DOHH2 (cell line): ENCODE data around the gene KIAA0930.

ENCODE experiments used
- H3F3A ChIP-seq: fragments of 200-600 bp; sonication (generic), shearing (Covaris generic); 2 replicates; pipeline ENCODE4 v1.6.0; 2016; ENCODE audit warnings: antibody characterized with exemption, mild to moderate bottlenecking; ENCODE audit not compliant: control insufficient read depth, insufficient read depth
- H3K27ac ChIP-seq: fragments of 200-600 bp; sonication (generic); 2 replicates; pipeline ENCODE4 v1.5.1; 2014; ENCODE audit warnings: low read depth, mild to moderate bottlenecking, low read length, moderate library complexity
- H3K27me3 ChIP-seq: fragments of 200-600 bp; sonication (generic); 2 replicates; pipeline ENCODE4 v1.6.1; 2014; ENCODE audit warnings: mild to moderate bottlenecking, low read length, mixed read lengths; ENCODE audit not compliant: control insufficient read depth
- H3K36me3 ChIP-seq: fragments of 200-600 bp; sonication (generic); 2 replicates; pipeline ENCODE4 v1.6.1; 2014; ENCODE audit warnings: mild to moderate bottlenecking, low read length, moderate library complexity, mixed read lengths; ENCODE audit not compliant: control insufficient read depth
- H3K4me1 ChIP-seq: fragments of 200-600 bp; sonication (generic); 2 replicates; pipeline ENCODE4 v1.6.1; 2014; ENCODE audit warnings: mild to moderate bottlenecking, low read length, mixed read lengths; ENCODE audit not compliant: control insufficient read depth
- H3K4me2 ChIP-seq: fragments of 200-600 bp; sonication (generic); 2 replicates; pipeline ENCODE4 v1.6.0; 2014; ENCODE audit warnings: mild to moderate bottlenecking, low read length, moderate library complexity
- H3K4me3 ChIP-seq: fragments of 200-600 bp; sonication (generic); 2 replicates; pipeline ENCODE4 v1.5.1; 2014; ENCODE audit warnings: mild to moderate bottlenecking, low read length, mixed read lengths
- H3K79me2 ChIP-seq: fragments of 200-600 bp; sonication (generic); 2 replicates; pipeline ENCODE4 v1.6.1; 2014; ENCODE audit warnings: mild to moderate bottlenecking, low read length, mixed read lengths; ENCODE audit not compliant: control insufficient read depth
- H3K9me2 ChIP-seq: fragments of 200-600 bp; sonication (generic); replicated peaks from 2 replicates; pipeline ENCODE4 v1.6.1; 2014; ENCODE audit warnings: mild to moderate bottlenecking, low read length, mixed read lengths; ENCODE audit not compliant: control insufficient read depth
- H3K9me3 ChIP-seq: fragments of 200-600 bp; sonication (generic); 2 replicates; pipeline ENCODE4 v1.6.1; 2014; ENCODE audit warnings: antibody characterized with exemption, low read length, mixed read lengths; ENCODE audit not compliant: control insufficient read depth, insufficient read depth
- H4K20me1 ChIP-seq: fragments of 200-600 bp; sonication (generic); 2 replicates; pipeline ENCODE4 v1.6.0; 2014; ENCODE audit warnings: low read depth, mild to moderate bottlenecking, antibody characterized with exemption, low read length, moderate library complexity; ENCODE audit not compliant: control insufficient read depth, insufficient read depth
- EZH2phosphoT487 ChIP-seq: fragments of 200-600 bp; sonication (generic); IDR thresholded peaks from 2 replicates; pipeline ENCODE4 v1.6.1; 2017; ENCODE audit warnings: borderline replicate concordance, mild to moderate bottlenecking, antibody characterized with exemption, low read length, moderate library complexity, mixed read lengths
- TF ChIP-seq, protein P1 (sequence below): fragments of 200-600 bp; sonication (generic); IDR thresholded peaks from one replicate; pipeline ENCODE4 v1.5.1; 2014; ENCODE audit warnings: antibody characterized with exemption, mild to moderate bottlenecking, low read depth, low read length; ENCODE audit not compliant: poor library complexity, severe bottlenecking

Gene KIAA0930

GRCh38 chr22:45211848-45212247 is 28.8 kb downstream of the KIAA0930 start:
- Histone ChIP-seq H3K9me3 (no peaks in the 10 kb centered on the region), H3F3A (no peaks in the 10 kb centered on the region), H3K4me1 (peaks cover 12% of the 10 kb centered on the region), H3K9me2 (no peaks in the 10 kb centered on the region), H3K79me2 (peaks cover 43% of the 10 kb centered on the region), H3K27me3 (no peaks in the 10 kb centered on the region), H4K20me1 (0 out of 2 replicates have a peak, but pooled peaks cover 5% of the 10 kb centered on the region), H3K27ac (no peak overlapping the region), H3K36me3 (peaks cover 29% of the 10 kb centered on the region), H3K4me3 (no peak overlapping the region), H3K4me2 (no peak overlapping the region)
- TF ChIP-seq, protein P1, sequence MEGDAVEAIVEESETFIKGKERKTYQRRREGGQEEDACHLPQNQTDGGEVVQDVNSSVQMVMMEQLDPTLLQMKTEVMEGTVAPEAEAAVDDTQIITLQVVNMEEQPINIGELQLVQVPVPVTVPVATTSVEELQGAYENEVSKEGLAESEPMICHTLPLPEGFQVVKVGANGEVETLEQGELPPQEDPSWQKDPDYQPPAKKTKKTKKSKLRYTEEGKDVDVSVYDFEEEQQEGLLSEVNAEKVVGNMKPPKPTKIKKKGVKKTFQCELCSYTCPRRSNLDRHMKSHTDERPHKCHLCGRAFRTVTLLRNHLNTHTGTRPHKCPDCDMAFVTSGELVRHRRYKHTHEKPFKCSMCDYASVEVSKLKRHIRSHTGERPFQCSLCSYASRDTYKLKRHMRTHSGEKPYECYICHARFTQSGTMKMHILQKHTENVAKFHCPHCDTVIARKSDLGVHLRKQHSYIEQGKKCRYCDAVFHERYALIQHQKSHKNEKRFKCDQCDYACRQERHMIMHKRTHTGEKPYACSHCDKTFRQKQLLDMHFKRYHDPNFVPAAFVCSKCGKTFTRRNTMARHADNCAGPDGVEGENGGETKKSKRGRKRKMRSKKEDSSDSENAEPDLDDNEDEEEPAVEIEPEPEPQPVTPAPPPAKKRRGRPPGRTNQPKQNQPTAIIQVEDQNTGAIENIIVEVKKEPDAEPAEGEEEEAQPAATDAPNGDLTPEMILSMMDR = no peak
- no peak for TF ChIP-seq EZH2phosphoT487

DNA sequence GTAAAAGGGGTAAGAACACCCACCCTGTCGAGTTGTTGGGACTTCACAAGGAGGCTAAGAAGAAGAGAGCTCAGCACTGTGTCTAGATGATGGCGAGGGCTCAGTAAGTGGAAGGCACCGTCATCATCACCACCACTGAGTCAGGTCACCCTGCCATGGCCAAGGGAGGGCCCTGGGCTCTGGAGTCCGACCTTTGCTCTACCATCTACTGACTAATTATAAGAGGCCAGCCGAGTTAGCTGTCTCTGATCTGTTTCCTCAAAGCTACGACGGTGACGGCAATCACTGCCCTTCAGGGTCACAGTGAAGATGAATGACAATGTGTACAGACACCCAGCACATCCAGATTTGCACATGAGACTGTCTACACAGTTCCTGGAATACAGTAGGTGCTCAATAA is 29.3 kb downstream of the KIAA0930 start:
- no peaks in the 10 kb centered on the region for H3K9me2 ChIP-seq
- no peaks in the 10 kb centered on the region for H3F3A ChIP-seq
- H3K27ac ChIP-seq = no peak overlapping the region
- peaks cover 29% of the 10 kb centered on the region for H3K36me3 ChIP-seq
- peaks cover 12% of the 10 kb centered on the region for H3K4me1 ChIP-seq
- H3K9me3 ChIP-seq = no peaks in the 10 kb centered on the region
- no peaks in the 10 kb centered on the region for H3K27me3 ChIP-seq
- no peak overlapping the region for H3K4me2 ChIP-seq
- peaks cover 39% of the 10 kb centered on the region for H3K79me2 ChIP-seq
- H4K20me1 ChIP-seq = 0 out of 2 replicates have a peak, but pooled peaks cover 5% of the 10 kb centered on the region
- H3K4me3 ChIP-seq = no peak overlapping the region
- no peak for TF ChIP-seq EZH2phosphoT487
- TF ChIP-seq, protein P1 = no peak

GRCh38 chr22:45210991-45211390 is 29.7 kb downstream of the KIAA0930 start:
- no peak overlapping the region for H3K4me3 ChIP-seq
- H3K9me3 ChIP-seq = no peaks in the 10 kb centered on the region
- H3K4me1 ChIP-seq = peaks cover 12% of the 10 kb centered on the region
- peaks cover 29% of the 10 kb centered on the region for H3K36me3 ChIP-seq
- no peaks in the 10 kb centered on the region for H3K9me2 ChIP-seq
- no peaks in the 10 kb centered on the region for H3K27me3 ChIP-seq
- no peak overlapping the region for H3K4me2 ChIP-seq
- peaks cover 35% of the 10 kb centered on the region for H3K79me2 ChIP-seq
- no peaks in the 10 kb centered on the region for H3F3A ChIP-seq
- H3K27ac ChIP-seq = no peak overlapping the region
- TF ChIP-seq EZH2phosphoT487 = no peak
- TF ChIP-seq, protein P1 = no peak
- 0 out of 2 replicates have a peak, but pooled peaks cover 5% of the 10 kb centered on the region for H4K20me1 ChIP-seq

DNA sequence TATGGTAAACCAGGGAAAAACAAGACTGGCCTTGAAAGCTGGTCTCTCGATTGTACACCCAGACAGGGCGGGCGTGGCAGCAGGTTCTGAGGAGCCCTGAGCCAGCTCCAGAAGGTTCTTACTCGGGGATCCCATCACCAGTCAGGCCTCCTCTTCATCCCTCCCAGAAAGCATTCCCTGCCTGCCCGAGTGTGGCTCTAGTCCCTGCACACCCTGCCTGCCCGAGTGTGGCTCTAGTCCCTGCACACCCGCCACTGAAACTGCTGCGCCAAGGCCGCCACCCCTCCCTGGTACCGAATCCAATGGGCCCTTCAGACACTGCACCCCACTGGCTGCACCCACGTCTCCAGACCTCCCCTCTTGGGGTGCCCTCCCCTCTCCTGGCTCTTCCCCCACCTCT is 30.1 kb downstream of the KIAA0930 start:
- no peak overlapping the region for H3K4me2 ChIP-seq
- no peak overlapping the region for H3K27ac ChIP-seq
- peaks cover 33% of the 10 kb centered on the region for H3K79me2 ChIP-seq
- H3K9me2 ChIP-seq = no peaks in the 10 kb centered on the region
- H3F3A ChIP-seq = no peaks in the 10 kb centered on the region
- no peaks in the 10 kb centered on the region for H3K9me3 ChIP-seq
- TF ChIP-seq EZH2phosphoT487 = no peak
- TF ChIP-seq, protein P1 = no peak
- peaks cover 12% of the 10 kb centered on the region for H3K4me1 ChIP-seq
- no peaks in the 10 kb centered on the region for H3K27me3 ChIP-seq
- H4K20me1 ChIP-seq = 0 out of 2 replicates have a peak, but pooled peaks cover 5% of the 10 kb centered on the region
- H3K36me3 ChIP-seq = peaks cover 29% of the 10 kb centered on the region
- no peak overlapping the region for H3K4me3 ChIP-seq
